Measurements from ENCODE around the gene TEAD2.

DNA sequence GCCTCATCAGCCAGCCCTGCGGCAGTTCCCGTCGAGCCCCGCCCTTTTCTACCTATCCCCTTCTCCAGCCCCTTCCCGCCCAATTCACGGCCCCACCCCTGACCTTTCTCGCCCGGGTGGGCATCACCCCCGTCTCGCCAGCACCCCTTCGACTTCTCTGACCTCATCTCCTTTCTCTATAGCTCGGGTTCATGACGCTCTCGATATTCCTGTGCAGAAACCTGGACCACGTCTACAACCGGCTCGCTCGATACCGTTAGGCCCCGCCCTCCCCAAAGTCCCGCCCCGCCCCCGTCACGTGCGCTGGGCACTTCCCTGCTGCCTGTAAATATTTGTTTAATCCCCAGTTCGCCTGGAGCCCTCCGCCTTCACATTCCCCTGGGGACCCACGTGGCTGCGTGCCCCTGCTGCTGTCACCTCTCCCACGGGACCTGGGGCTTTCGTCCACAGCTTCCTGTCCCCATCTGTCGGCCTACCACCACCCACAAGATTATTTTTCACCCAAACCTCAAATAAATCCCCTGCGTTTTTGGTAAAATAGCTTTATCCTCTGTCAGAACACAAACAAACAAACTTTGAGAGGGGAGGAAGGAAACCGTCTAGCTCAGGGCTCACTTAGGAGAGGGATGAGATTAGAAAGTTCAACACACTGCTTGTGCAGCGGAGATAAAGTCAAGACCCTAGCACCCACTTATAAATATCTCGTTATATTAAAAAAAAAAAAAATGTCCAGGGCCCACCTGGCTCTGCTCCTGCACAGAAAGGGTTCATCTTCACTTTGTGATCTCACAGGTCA, 21.9 kb downstream of the TEAD2 start:
- TF ChIP-seq, protein P1, sequence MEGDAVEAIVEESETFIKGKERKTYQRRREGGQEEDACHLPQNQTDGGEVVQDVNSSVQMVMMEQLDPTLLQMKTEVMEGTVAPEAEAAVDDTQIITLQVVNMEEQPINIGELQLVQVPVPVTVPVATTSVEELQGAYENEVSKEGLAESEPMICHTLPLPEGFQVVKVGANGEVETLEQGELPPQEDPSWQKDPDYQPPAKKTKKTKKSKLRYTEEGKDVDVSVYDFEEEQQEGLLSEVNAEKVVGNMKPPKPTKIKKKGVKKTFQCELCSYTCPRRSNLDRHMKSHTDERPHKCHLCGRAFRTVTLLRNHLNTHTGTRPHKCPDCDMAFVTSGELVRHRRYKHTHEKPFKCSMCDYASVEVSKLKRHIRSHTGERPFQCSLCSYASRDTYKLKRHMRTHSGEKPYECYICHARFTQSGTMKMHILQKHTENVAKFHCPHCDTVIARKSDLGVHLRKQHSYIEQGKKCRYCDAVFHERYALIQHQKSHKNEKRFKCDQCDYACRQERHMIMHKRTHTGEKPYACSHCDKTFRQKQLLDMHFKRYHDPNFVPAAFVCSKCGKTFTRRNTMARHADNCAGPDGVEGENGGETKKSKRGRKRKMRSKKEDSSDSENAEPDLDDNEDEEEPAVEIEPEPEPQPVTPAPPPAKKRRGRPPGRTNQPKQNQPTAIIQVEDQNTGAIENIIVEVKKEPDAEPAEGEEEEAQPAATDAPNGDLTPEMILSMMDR (IDR thresholded peaks at IDR 0.05; ENCODE audit: insufficient read depth, low read length, poor library complexity, severe bottlenecking): no peak
- TF ChIP-seq EZH2phosphoT487 (conservative IDR thresholded peaks at IDR 0.05; ENCODE audit: low read length): no peak

Measured in SU-DHL-6 (cell line).